Right renal pelvis (tissue), 4 donors: Measurements from ENCODE around the gene PRM3. TPM values are rescaled to one million over a fixed set of nuclear protein-coding genes. Genes with fewer than 3 reads are reported as not detected.
A peak's percentile ranks its signal among the peaks of the same experiment; 100 is the strongest.

Experiments
- DNase-seq, 4 donors: peaks; one replicate each; pipeline ENCODE4 v3.0.0-alpha.2; 2013; ENCODE audit warnings: low read depth in 4 of 4, low spot score in 3 of 4, missing footprints in 1 of 4
- polyA plus RNA-seq, 4 donors: library from polyadenylated mRNA; unstranded; fragments of 120-200 nt; gene quantifications; one replicate each; pipeline ENCODE4 v1.2.1, GENCODE V29; 2013; ENCODE audit not compliant: insufficient read length in 4 of 4

Gene PRM3
- polyA plus RNA-seq, 4 donors: not detected

- no peak for DNase-seq
These were observed 15.8 kb upstream of the PRM3 start for GRCh38 chr16:11289202-11289601.

- no peak for DNase-seq
These were observed 12.4 kb upstream of the PRM3 start for GRCh38 chr16:11285842-11286241.

DNA sequence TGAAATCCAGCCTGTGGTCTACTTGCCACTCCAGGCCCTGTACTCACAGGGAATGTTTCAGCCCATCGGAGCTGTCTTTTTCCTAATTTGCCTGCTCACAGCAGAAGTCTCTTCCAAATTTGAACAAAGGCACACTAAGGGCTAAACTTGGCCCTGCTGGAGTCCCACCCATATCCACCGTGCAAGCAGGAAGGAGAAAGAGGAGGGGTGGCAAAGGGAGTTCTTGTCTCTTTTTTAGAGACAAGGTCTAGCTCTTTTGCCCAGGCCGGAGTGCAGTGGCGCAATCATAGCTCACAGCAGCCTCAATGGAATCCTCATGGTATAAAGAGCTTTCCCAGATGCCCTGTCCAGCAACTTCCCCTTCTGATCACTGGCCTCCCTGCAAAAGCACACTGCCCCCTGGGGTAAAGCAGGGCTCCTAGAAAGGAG lies 10.4 kb upstream of the PRM3 start:
- DNase-seq: no peak

GRCh38 chr16:11280616-11281522 lies 7.4 kb upstream of the PRM3 start, which contains the start of gene PRM1:
TSS of gene PRM1 (minus strand) at chr16:11281330. CDS start at chr16:11281238, 92 bp downstream.
- DNase-seq: no peak

DNA sequence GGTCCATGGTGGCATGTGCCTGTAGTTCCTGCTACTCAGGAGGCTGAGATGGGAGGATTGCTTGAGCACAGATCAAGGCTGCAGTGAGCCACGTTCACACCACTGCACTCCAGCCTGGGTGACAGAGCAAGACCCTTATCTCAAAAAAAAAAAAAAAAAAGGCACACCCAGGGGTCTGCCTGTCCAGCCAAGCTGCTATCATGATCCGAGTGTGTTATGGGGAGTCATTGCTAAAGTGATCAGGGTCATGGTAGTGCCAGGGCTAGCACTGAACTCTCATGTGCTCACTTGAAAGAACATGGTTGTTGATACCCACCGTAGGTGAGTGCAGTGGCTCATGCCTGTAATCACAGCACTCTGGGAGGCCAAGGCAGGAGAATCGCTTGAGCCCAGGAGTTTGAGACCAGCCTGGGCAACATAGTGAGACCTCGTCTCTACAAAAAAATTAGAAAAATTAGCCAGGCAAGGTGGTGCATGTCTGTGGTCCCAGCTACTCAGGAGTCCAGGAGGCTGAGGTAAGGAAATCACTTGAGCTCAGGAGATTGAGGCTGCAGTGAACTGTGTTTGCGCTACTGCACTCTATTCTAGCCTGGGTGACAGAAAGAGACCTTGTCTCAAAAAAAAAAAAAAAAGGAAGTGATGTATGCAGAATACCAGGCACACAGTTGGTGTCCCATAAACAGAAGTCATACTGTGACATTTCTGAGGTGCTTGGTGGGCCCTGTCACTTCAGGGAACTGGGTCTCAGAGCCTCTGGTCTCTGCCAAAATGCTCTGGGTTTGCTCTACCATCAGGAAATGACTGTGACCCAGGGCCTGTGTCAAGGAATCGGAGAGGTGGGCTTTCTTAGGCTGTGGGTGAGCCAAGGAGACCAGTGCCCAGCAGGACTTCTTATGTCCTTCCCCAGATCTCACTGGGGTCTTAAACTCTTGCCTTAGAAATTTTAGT lies 5.5 kb upstream of the PRM3 start:
- DNase-seq: no peak

- no peak for DNase-seq
These were observed 4.3 kb upstream of the PRM3 start for GRCh38 chr16:11277607-11278337.

DNA sequence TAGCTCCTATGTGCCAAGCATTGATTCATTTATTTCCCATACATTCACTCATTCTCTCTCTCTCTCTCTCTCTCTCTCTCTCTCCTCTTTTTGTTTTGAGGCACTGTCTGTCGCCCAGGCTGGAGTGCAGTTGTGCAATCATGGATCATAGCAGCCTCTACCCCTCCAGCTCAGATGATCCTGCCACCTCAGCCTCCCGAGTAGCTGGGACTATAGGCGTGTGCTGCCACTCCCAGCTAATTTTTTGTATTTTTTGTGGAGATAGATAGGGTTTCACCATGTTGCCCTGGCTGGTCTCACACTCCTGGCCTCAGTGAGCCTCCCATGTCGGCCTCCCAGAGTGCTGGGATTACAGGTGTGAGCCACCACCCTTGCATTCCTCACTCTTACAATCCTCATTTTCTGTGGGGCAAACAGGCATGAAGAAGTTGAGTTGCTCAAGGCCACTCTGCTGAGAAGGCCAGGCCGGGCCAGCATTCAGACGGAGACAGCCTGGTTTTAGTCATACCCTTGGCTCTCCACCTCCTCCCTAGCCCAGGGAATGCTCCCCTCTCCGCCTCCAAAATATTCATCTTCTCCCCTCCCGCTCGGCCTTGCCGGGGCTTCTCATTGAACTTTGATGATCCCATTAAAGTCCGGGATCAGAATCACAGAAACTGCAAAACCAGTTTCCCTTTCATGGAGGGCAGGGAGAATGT lies 3.6 kb upstream of the PRM3 start:
- no peak for DNase-seq

- DNase-seq: no peak
These were observed 2.9 kb upstream of the PRM3 start, which contains the start of gene PRM2 for GRCh38 chr16:11276143-11276895. TSS of gene PRM2 (minus strand) at chr16:11276480. CDS start at chr16:11276370, 110 bp downstream.

- no peak for DNase-seq
These were observed 1.5 kb upstream of the PRM3 start for GRCh38 chr16:11274964-11275363.

DNA sequence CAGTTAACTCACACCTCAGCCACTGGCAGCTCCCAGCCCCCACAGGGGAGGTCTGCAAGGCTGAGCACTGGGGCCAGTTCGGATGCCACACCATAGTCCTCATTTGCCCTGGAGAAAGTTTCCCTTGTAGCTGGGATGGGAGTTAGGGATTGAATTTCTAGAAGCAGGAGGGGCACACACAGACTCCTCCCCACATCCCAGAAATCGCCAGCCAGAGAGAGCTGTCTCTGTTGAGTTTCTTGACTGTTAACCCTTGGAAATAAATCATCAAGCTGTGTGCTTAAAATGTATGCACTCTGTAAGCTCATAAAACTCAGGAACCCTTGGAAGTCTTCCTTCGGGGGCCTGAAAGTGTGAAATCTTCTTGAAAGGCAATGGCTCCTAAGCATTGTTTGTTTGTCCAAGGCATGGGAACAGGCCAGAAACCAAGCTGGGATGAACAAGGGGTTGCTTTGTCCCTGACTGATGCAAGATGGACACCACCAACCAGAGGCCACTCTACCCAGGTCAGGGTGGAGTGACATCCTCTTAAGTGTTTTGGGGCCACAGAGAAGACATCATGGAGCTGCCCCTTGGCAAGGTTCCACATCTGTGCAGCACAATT lies 394 bp upstream of the PRM3 start:
- DNase-seq: peak in 1 of 4 donors; percentile 79

DNA sequence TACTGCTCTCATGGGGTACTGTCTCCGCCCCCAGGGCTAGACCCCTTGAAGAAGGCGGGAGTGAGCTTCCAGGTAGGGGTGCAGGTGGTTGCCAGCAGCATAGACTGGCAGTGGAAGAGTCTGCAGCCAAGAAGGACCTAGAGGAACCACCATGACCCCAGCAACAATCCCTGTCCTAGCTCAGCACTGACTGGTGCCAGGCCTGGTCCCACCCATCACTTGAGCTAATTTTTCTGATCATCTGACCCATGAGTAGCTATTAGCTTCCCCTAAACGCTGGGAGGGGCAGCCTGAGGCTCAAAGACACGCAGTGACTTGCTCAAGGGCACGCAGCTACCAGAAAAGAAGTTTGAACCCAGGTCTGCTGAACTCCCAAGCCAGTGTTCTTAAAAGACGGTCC lies 945 bp downstream of the PRM3 start:
- DNase-seq: no peak

DNA sequence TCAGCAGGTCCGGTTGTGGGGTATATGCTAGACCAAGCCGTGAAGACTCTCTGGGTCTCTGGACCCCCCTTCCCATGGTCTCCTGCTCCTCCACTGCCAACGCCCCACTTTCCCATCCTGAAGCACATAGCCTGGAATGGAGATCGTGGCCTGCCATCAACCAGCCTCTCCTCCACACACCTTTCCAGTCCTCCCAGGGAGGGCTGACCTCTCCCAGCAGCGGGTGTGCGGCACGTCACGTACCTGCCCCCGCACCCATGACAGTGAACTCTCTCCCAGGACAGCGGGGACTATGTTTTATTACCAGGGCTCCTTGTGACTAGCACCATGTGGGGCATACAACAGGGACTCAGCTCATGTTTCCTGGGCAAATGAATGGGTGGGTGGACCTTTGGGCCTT lies 1.8 kb downstream of the PRM3 start:
- DNase-seq: no peak

DNA sequence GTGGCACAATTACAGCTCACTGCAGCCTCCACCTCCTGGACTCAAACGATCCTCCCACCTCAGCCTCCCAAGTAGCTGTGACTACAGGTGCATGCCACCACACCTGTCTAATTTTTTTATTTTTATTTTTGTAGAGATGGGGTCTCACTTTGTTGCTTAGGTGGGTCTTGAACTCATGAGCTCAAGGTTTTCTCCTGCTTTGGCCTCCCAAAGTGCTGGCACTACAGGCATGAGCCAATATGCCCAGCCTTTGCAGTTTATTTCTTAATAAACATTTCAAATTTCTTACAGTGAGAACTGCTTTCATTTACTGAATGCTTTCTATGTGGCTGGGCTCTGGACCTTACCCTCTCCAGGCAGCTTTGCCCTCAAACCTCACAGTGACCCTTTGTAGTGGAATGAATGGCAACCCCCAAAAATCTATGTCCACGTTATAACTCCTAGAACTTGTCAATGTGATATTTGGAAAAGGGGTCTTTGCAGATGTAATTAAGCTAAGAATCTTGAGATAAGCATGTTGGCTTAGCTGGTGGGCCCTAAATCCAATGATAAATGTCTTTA lies 2.7 kb downstream of the PRM3 start:
- DNase-seq: no peak

DNA sequence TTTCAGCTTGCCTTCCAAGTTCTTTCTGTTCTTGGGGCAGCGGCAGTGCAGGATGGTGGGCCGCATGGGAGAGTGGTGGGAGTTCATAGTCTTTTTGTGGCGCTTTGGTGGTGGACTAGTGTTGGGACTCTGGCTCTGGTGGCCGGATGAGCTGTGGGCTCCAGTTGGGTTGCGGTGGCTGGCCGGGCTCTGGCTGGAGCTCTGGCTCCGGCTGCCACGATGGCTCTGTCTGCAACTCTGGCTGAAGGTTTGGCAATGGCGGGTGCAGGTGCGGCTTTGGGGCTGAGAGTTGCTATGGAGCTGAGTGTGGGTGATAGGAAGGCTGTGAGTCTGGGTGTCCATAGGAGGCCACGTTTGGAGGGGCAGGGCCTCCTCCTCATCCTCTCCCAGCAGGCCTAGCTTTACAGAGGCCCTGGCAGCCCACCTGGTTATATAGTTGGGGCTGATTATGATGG lies 4.5 kb downstream of the PRM3 start, which contains the start of gene TNP2:
Gene TNP2 (minus strand): TSS at position 405 of the 455 bp plus-strand sequence. CDS start 63 bp downstream, at position 342.
- DNase-seq: no peak

GRCh38 chr16:11265124-11265523 lies 8.3 kb downstream of the PRM3 start:
- no peak for DNase-seq

- no peak for DNase-seq
These were observed 9.1 kb downstream of the PRM3 start for GRCh38 chr16:11264155-11264832.

- DNase-seq: no peak
These were observed 9.7 kb downstream of the PRM3 start for GRCh38 chr16:11263737-11264136.

DNA sequence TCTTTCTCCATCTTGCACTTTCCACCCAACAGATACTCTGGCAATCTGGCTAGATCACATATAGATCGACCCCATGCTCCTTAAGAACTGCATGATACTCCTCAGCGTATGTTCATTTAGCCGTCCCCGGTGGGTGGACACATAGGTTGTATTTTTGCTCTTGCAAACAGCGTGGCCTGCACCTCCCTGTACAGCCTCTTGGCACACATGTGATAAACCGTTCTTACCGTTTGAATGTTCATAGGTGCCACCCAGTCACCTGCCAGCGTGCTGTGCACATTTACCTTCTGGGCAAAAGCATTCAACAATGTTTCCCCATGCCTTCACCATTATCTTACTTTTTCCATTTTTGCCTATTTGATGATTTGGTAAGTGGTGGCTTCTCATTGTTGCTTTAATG lies 10.5 kb downstream of the PRM3 start:
- no peak for DNase-seq
